Dermis microvascular lymphatic vessel endothelial cell (primary cell): Measurements from ENCODE around the gene ADARB2. TPM values are rescaled to one million over a fixed set of nuclear protein-coding genes. Genes with fewer than 3 reads are reported as not detected.

Experiments
- DNase-seq, 2 donors: peaks; one replicate each; pipeline versions ENCODE4 v3.0.0 to v3.0.0-alpha.2; 2010; ENCODE audit warnings: low read depth in 2 of 2
- total RNA-seq: library from RNA; depleted of rRNA; stranded (reverse); fragments of >200 nt; gene quantifications from 2 replicates; pipeline ENCODE4 v1.2.1, GENCODE V29; 2014

The ADARB2 gene
- total RNA-seq, 1 donor from 2014 or later = not detected

DNA sequence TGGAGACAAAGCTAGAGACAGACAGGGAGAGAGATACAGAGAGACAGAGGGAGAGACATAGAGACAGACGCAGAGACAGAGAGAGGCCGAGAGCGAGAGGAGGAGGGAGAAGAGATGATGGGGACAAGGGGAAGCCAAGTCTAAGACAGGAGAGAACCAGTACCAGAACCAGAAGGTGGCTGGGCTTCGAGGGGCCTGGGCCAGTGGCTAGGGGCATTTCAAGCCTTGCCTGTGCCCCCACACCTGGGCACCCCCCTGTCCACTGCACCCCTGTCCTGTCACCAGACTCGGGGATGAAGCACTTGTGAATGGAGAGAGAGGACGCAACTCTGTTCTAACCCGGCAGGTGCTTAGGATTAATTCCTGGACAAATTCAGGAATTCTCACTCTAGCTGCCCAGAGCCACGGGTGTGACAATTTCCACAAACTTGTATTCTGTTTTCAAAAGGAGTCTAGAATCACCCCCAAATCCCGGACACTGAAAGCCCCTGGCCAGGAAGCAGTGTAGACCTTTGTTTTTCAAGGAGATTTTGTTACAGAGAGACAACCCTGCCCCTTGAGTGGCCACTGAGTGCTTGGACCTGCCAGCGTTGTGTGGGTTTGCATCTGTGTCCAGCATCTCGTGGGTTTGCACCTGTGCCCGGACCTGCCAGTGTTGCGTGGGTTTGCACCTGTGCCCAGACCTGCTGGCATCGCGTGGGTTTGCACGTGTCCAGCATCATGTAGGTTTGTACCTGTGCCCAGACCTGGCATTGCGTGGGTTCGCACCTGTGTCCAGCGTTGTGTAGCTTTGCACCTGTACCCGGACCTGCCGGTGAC lies 523.9 kb downstream of the ADARB2 start:
- DNase-seq = no peak

DNA sequence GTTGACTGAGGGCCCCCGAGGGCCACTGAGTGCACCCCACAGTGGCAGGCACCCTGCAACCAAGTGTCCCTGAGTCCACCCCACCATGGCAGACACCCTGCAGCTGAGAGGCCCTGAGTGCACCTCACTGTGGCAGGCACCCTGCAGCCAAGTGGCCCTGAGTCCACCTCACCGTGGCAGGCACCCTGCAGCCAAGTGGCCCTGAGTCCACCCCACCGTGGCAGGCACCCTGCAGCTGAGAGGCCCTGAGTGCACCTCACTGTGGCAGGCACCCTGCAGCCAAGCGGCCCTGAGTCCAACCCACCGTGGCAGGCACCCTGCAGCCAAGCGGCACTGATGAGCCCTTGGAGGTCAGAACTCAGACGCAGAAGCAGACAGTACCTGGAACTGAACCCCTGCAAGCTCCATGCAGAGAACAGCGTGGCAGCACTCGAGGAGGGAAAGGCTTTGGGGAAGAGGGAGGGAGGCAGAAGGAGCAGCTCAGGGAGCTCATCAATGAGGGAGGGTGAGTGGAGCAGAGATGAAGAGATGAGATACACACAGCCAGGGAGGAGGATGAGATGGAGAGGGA lies 524.7 kb downstream of the ADARB2 start:
- no peak for DNase-seq

DNA sequence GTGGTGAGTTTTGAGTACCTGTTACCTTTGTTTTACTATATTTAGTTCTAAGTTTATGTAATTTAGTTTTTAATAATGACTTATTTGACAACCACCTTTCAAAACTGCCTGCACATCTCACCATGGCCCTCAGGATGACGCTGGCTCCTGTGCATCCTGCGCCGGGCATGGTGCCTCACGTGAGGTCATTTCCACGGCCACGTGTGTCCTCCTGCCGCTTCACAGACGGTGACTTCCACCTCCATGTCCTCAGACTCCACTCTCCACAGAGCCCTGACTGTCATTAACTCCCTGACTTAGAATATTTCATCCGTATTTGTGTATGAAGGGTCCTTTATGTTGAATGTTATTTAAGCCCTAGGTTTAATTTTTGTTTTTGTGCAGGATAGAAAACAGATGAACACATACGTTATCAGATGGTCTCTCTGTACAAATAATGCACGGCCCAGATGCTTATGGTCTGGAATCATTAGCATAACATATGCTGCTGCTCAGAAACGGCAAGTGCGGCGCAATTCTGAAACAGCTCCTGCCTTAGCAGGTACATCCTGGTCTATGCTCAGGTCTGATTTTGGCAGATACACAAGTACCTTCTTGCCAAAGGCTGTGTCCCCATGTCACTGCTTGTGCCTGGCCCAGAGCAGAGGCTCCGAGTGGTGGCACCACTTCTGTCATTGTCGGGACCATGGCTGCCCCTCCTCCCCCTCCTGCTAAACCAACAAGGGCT lies 525.3 kb downstream of the ADARB2 start:
- no peak for DNase-seq

DNA sequence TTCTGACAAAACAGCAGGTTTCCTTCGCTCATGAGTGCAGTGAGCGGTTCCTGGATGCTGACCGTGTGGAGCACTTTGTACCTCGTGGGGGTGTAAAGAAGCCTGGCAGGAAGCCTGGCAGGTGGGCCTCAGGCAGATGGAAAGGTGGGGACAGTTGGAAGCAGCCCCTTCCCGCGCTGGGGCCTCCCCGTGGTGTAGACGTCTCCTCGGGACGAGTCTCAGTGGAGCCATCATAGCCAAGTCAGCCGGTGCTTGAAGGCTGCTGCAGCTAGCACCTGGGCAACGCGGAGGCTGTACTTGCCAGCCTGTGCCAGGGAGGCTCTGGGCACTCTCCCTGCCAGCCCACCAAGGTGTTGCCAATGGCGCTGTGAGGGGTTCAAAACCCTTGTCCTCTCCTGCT lies 526.7 kb downstream of the ADARB2 start:
- DNase-seq = no peak

DNA sequence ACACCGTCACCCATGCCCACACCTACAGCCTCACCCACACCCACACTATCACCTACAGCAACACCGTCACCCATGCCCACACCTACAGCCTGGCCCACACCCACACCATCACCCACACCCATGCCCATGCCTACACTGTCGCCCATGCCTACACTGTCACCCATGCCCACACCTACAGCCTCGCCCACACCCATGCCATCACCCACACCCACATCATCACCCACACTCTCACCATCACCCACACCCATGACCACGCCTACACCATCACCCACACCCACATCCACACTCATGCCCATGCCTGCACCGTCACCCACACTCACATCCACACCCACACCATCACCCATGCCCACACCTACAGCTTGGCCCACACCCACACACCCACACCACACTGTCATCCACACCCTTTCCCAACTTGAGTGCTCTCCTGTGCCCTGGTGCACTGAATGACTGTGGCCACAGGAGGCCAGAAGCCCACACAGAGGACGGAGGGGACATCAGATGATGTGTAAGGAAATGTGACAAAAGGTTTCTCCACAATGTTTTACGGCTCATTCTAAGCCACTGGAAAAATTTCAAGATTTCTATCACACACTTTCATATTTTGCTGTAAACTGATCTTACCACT lies 527.9 kb downstream of the ADARB2 start:
- no peak for DNase-seq

DNA sequence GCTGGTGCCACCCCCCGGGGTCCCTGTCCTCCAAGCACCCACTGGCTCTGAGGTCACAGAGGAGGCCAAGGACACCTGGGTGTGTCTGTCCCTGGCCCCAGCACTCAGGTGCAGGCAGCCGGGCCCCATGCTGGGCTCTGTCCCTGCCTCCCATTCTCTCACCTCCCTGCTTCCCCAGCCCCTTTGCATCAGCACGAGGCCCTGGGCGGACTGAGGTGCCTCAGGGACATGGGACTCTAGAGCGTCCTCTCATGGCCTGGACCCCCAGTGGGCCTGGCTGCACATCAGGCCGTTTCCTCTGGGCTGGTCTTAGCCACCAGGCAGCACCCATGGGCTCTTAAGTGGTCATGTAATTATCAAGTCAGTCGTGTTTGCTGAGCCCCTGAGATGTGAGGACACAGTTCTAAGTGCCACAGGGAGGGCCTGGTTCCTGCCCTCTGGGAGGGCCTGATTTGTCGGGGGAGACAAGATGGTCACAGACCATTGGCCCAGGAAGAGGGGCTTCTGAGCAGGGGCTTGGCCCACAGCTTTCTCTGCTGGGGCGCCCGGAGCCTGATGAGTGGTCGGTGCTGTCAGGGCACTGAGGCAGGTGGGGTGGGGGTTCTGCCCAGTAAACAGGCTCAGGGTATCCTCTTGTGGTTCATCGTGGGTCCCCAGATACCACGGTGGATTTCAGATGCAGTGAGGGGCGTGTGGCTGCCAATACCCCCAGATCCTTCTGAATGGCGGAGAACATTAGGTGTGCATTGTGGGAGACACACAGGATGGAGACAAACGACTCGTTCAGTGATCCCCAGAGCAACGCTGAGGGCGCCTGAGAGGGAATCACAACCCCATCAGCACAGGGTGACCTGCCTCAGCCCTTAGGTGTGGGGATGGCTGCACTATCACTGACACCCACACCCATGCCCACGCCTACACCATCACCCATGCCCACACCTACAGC lies 528.7 kb downstream of the ADARB2 start:
- DNase-seq = no peak

DNA sequence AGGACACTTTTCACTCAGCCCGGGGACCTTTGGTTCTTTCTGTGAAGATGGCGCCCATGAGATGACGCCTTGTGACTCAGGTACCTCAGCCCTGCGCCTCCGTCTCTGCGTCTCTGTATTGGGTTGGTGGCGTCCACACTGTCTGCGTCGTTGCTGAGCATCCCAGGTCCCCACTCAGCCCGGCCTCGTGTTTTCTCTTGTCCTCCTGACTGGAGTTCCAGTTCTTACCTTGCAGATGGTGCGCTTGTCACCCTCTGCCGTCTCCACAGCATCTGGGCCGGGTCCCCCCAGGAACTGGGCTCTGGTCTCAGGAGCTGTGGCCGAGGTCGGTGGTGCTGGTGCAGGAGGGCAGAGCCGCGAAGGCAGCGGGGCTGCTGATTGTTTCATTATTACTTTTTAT lies 530.7 kb downstream of the ADARB2 start:
- no peak for DNase-seq

DNA sequence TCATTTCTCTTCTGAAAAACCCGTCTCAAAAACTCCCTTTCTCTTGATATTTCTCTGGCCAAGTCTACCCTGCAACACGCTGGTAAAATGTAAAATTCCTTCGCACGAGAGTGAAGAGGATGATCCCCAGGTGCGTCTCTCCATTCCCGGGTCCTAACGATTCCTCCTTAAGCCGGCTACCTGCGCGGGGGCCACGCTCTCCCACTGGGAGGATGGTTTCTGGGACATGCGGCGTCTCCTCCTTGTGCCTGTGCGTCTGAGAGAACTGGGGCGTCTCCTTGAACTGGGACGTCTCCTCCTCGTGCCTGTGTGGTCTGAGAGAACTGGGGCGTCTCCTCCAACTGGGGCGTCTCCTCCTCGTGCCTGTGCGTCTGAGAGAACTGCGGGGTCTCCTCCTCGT lies 531.2 kb downstream of the ADARB2 start:
- no peak for DNase-seq

DNA sequence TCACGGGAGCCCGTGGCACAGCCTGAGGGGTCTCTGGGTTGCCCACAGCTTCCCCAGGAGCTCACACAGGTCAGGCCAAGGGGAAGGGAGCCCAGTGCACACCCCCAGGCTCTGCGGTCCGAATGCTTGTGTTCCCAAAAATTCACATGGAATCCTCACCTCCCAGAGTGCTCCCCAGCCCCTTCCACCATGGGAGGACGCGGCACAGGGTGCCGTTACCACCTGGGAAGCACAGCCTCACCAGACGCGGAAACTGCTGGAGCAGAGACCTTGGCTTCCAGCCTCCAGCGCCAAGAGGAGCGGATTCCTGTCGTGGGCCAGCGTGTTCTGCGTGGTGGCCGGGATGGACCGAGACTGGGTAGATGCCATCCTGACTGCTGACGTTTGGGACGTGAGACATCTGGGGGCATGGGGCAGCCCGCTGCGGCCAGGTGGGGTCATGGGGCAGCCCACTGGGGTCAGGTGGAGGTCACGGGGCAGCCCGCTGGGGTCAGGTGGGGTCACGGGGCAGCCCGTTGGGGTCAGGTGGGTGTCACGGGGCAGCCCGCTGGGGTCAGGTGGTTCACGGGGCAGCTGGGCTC lies 531.8 kb downstream of the ADARB2 start:
- DNase-seq = no peak

DNA sequence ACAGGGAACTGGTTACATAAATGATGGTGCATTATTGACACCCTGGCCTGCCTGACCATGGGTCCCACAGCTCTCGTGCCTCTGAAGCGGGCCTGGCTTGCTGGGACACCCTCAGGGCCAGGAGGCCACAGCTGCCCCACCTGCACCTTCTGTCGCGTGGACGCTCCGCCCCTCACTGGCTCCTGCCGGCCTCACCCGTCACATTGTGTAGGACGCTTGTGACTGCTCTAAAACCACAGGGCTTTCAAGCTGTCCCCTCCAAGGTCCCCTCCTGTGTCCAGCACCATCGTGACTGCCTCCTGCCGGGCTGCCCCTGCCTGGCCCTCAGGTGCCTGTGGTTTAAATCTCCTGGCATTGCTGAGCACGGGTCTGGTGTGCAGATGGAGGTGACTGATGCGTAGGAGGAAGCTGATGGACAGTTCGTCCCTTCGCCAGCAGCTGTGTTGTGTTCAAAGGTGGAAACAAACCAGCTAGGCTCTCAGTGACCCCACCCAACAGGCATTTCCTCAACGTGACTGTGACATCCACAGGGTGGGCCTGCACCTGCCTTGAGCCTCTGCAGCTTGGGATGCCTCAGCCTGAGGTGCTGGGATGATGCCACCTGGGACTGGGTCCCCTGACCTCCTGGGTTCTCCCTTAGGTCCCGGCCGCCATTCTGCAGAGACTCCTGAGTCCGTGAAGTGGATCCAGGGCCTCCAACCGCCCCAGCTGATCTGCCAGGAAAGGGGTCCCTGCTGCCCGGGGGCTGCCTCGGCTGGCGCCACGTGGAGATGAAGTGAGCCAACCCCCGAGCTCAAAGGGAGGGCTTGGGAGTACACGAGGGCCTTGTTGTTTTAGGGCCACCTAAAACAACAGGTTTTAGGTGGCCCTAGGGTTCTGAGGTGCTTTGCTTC lies 532.6 kb downstream of the ADARB2 start:
- no peak for DNase-seq

DNA sequence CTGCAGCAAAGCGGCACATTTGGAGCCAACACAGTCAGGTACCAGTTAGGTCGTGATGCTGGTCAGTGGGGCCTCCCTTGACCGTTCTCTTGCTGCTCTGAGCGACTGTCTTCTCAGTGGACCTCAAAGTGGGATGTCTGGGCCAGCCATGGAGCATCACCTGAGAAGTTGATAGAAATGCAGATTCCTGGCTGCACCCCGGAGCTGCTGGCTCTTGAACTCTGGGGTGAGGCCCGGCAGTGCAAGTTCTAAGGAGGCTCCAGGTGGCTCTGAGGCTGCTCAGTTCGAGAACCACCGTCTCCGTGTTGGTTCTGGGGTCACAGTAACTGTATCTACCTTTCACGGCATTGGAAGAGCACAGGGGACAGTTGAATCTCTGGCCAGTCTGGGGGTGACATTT lies 533.6 kb downstream of the ADARB2 start:
- no peak for DNase-seq

DNA sequence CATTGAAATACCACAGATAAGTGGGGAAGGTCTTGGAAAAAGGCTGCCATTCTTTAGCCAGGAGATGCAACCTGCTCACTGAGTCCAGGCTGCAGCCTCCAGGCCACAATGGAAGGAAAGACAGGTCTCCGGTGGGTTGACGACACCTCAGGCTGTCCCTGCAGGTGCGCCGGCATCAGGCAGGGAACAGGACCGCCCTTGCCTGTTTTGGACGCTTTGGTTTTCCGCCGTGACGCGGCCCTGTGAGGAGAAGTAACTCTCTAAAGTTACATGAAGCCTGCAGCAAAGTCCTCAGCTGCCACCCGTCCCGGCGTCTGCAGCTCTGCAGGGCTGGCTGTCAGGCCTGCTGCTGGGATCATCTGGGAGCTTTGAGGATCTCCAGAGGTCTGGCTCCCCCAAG lies 534.1 kb downstream of the ADARB2 start:
- no peak for DNase-seq

DNA sequence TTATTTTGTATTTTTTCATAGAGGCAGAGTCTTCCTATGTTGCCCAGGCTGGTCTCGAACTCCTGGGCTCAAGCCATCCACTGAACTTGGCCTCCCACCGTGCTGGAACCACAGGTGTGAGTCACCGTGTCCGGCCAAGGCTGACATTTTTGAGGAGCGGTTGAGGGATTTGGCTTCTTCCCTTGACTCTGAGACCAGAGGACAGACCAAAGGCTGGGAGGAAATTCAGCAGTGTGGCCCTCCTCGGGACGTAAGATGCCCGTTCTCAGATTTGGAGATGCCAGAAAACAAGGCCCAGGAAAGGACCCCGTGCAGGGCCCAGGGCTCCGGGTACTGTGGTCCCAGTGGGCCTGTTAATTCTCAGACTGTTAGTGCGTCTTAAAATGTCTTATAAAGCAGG lies 535.0 kb downstream of the ADARB2 start:
- DNase-seq = no peak

DNA sequence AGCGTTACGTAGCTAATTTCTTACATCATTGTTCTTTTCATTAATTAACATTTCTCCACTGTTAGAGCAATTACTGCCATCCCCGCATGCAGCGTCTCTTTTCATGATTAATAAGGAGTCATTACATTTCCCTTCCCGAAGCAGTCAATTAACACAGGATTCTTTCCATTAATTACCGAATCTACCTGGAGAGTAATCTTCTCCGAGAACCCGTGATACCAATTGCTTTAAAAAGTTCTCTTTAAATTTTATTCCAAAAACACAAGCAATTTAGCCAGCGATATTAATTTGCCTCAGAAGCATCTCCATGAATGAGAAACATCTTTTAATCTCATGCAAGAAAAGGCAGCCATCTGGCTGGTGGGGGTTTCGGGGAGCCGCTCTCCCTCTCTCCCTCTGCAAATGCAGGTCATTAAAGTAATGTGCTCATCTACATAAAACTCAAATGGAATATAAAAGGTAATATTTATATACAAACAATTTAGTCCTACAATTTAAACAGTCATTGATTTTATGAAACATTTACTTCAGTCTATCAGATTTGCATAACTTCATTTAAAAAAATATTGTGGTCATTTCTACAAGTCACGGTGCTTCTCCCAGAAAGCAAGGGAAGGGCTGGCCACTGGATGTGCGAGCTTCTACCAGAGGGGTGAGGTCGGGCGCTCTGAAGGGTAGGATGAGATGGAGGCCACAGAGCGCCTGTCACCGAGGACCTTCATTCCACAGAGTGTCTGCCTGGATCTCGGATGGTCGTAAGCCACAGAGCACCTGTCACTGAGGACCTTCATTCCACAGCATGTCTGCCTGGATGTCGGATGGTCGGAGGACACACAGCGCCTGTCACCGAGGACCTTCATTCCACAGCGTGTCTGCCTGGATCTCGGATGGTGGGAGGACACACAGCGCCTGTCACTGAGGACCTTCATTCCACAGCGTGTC lies 536.2 kb downstream of the ADARB2 start:
- no peak for DNase-seq

DNA sequence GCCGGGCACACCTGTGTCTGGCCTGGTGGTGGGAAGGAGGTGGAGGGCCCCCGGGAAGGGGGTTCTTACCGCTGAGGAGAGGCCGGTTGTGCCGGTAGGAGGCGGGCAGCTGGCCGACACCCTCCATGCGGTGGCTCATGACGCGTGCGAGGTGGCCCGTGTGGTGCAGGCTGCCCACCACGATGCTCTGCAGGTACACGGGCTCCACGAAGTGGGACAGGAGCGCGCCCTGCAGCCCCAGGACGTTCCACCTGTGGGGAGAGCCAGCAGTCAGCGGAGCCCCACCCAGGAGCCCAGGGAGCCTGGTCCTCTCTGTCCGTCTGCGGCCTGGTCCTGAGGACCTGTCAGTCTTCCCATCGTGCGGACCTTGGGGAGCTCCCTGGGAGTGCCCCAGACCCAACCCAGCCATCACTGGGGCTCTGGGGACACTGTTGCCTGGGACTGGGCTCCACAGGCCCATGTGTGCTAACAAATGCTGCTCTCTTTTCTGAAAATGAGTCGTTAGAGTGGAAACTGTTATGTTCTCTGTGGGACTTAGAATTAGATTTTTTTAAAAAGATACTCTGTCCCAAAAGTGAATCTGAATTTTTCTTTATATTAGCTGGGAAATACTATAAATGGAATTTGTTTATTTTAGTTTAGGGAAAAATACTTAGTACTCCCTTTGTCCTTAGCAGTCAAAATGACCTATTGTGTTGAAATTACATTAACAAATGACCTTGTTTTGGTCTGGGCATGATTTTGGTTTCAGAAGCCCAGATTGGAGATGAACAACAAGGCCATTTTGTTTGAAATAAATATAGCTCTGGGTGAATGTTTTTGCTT lies 537.2 kb downstream of the ADARB2 start:
- DNase-seq = no peak

DNA sequence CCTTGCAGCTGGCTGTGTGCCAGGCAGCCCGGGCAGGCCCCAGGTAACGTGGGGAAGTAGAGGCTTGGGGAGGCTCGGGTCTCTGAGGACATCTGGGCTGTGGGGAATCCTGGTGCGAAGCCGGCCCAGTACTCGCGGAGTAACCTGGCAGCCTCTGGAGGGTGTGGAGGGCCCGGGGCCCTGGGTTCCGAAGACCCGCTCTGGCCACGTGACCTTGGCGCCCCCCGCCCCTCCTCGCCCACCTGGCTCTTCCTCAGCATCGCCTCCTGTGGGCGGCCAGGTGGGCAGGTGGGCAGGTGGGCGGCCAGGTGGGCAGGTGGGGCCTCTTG lies 538.0 kb downstream of the ADARB2 start:
- no peak for DNase-seq

DNA sequence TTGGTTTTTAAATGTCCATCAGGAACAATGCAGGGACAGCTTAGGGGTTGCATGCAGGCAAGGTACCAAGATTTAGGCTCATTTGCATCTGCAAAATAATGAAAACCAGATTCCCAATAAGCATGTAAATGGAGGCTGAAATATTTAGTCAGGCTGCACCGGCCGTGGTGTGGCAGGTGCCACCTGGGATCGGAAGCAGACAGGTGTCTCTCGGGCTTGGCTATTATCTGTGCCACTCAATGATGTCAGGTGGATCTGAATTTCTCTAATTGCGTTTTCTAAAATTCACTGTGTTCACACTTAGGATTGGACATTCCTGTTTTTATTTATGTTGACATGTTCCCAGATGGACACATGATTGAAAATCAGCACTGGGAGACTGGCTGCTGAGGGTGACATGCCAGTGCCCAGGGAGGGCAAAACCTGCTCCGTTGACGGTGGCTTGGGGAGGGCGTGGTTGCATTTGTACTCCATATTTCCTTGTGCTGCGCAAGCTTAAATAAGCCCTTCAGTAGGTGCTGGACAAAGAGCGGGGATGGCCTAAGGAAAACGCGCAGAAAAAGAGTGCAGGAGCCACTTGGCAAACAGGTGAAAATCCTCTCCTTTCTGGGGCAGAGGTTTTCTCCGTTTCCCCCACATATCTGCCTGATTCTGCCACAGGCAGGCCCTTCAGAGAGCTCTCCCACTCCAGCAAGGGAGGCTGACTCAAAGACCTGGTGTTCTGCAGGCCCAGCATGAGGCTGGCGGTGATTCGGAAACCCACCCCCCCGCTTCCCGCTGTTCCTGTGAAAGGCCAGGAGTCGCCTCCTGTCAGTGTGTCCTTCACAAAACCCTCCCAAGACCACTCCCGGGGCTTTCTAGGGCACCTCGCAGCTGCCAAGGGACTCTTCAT lies 538.6 kb downstream of the ADARB2 start:
- no peak for DNase-seq
